Keratinocyte (primary cell): Measurements from ENCODE around the gene ROBO4.

Experiments used
- EZH2 ChIP-seq: IDR thresholded peaks from one replicate; pipeline ENCODE4 v1.6.1; 2012; ENCODE audit warnings: inconsistent platforms, mild to moderate bottlenecking, low read length, moderate library complexity
- TF ChIP-seq, protein P1 (sequence below), 3 experiments: IDR thresholded peaks in 1 of 3; conservative IDR thresholded peaks in 1 of 3; optimal IDR thresholded peaks in 1 of 3; 2 replicates in 2 of 3; 3 replicates in 1 of 3; pipeline versions ENCODE3 to v1.5.1; 2011; ENCODE audit warnings: low read length in 3 of 3, mild to moderate bottlenecking in 3 of 3, moderate library complexity in 2 of 3, control low read depth in 1 of 3, inconsistent platforms in 1 of 3; ENCODE audit not compliant: insufficient read depth in 2 of 3; ENCODE audit errors: extremely low read depth in 1 of 3

DNA sequence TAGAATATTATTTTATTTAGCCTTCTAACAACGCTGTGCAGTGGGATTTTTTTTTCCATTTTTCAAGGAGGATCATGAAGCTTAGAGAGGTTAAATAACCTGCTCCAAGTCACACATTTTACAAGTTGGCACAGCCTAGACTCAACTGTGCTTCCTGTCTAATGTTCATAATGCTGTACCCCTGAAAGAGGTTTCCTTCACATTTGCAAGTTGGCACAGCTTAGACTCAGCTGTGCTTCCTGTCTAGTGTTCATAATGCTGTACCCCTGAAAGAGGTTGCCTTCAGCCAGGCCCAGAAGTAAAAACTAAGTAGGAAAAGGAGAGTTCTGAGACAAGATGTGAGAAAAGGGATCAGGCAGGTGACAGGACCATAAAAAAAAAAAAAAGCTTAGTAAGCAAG, 46.1 kb upstream of the ROBO4 start:
- TF ChIP-seq, protein P1, sequence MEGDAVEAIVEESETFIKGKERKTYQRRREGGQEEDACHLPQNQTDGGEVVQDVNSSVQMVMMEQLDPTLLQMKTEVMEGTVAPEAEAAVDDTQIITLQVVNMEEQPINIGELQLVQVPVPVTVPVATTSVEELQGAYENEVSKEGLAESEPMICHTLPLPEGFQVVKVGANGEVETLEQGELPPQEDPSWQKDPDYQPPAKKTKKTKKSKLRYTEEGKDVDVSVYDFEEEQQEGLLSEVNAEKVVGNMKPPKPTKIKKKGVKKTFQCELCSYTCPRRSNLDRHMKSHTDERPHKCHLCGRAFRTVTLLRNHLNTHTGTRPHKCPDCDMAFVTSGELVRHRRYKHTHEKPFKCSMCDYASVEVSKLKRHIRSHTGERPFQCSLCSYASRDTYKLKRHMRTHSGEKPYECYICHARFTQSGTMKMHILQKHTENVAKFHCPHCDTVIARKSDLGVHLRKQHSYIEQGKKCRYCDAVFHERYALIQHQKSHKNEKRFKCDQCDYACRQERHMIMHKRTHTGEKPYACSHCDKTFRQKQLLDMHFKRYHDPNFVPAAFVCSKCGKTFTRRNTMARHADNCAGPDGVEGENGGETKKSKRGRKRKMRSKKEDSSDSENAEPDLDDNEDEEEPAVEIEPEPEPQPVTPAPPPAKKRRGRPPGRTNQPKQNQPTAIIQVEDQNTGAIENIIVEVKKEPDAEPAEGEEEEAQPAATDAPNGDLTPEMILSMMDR (optimal IDR thresholded peaks at IDR 0.05 in 1 of 3, IDR thresholded peaks at IDR 0.05 in 1 of 3, conservative IDR thresholded peaks at IDR 0.05 in 1 of 3; ENCODE audit: extremely low read depth in 1 of 3, insufficient read depth in 2 of 3, low read length in 3 of 3), result no peak
- TF ChIP-seq EZH2, result no peak
